ENCODE measurements around the gene CCL7.

DNA sequence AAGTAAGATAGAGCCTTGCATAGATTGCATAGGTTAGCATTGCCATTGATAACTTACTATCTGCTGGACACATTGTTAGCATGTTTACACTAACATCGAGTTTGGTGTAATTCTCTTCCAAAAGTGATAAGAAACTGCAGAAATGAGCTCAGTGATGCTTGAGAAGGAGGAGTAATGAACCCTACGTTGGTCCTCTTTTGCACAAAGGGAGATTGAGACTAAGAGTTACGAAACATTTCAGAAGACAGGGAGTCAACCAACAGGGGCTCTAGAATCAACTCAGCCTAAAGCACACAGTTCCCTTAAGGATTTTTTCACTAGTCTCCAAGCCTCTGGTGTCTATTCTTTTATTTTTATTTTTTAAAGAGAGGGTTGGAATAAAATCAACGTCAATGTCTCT is 6.8 kb downstream of the CCL7 start:
- TF ChIP-seq EZH2phosphoT487 (IDR thresholded peaks at IDR 0.05; ENCODE audit: borderline replicate concordance, low read depth, low read length): no peak
- TF ChIP-seq, protein P1, sequence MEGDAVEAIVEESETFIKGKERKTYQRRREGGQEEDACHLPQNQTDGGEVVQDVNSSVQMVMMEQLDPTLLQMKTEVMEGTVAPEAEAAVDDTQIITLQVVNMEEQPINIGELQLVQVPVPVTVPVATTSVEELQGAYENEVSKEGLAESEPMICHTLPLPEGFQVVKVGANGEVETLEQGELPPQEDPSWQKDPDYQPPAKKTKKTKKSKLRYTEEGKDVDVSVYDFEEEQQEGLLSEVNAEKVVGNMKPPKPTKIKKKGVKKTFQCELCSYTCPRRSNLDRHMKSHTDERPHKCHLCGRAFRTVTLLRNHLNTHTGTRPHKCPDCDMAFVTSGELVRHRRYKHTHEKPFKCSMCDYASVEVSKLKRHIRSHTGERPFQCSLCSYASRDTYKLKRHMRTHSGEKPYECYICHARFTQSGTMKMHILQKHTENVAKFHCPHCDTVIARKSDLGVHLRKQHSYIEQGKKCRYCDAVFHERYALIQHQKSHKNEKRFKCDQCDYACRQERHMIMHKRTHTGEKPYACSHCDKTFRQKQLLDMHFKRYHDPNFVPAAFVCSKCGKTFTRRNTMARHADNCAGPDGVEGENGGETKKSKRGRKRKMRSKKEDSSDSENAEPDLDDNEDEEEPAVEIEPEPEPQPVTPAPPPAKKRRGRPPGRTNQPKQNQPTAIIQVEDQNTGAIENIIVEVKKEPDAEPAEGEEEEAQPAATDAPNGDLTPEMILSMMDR (conservative IDR thresholded peaks at IDR 0.05; ENCODE audit: low read length): no peak

All from OCI-LY7 (cell line).